ENCODE results near the gene PTPRM.

The PTPRM gene

GRCh38 chr18:8254654-8255053 is 687.5 kb downstream of the PTPRM start:
- TF ChIP-seq EZH2phosphoT487 (conservative IDR thresholded peaks at IDR 0.05; ENCODE audit: low read length) (no peak), CTCF (IDR thresholded peaks at IDR 0.05; ENCODE audit: insufficient read depth, low read length, poor library complexity, severe bottlenecking) (no peak)
- no peak overlapping the region for H3K9ac ChIP-seq (ENCODE audit: low read length)
- no peaks in the 10 kb centered on the region for H4K20me1 ChIP-seq (ENCODE audit: low read depth, low read length)

GRCh38 chr18:8257851-8258434 is 690.8 kb downstream of the PTPRM start:
- H3K9ac ChIP-seq (ENCODE audit: low read length): no peak overlapping the region
- no peaks in the 10 kb centered on the region for H3K36me3 ChIP-seq (ENCODE audit: low read length)
- H3K9me2 ChIP-seq (replicated peaks; ENCODE audit: insufficient read depth, low read length): no peaks in the 10 kb centered on the region
- no peaks in the 10 kb centered on the region for H3K9me3 ChIP-seq (ENCODE audit: insufficient read depth, low read length)
- no peak overlapping the region for H3K27ac ChIP-seq (ENCODE audit: low read depth, low read length)
- H4K20me1 ChIP-seq (ENCODE audit: low read depth, low read length): no peaks in the 10 kb centered on the region
- no peaks in the 10 kb centered on the region for H3K79me2 ChIP-seq (ENCODE audit: insufficient read depth, low read length)
- no peak overlapping the region for H2AFZ ChIP-seq (ENCODE audit: low read depth, low read length, severe bottlenecking)
- no peaks in the 10 kb centered on the region for H3F3A ChIP-seq (ENCODE audit: insufficient read depth)
- TF ChIP-seq EZH2phosphoT487 (conservative IDR thresholded peaks at IDR 0.05; ENCODE audit: low read length): no peak
- TF ChIP-seq CTCF (IDR thresholded peaks at IDR 0.05; ENCODE audit: insufficient read depth, low read length, poor library complexity, severe bottlenecking): no peak
- no peak overlapping the region for H3K4me2 ChIP-seq (ENCODE audit: low read depth, low read length, poor library complexity, severe bottlenecking)
- H3K27me3 ChIP-seq (ENCODE audit: low read length): no peaks in the 10 kb centered on the region
- no peak overlapping the region for H3K4me3 ChIP-seq (ENCODE audit: insufficient read depth, low read length, poor library complexity, severe bottlenecking)

More at GRCh38 chr18:8254654-8255053, 687.5 kb downstream of the PTPRM start:
- no peak overlapping the region for H3K4me2 ChIP-seq (ENCODE audit: low read depth, low read length, poor library complexity, severe bottlenecking)
- no peaks in the 10 kb centered on the region for H3K79me2 ChIP-seq (ENCODE audit: insufficient read depth, low read length)
- no peaks in the 10 kb centered on the region for H3K27me3 ChIP-seq (ENCODE audit: low read length)
- no peak overlapping the region for H3K4me3 ChIP-seq (ENCODE audit: insufficient read depth, low read length, poor library complexity, severe bottlenecking)
- no peaks in the 10 kb centered on the region for H3F3A ChIP-seq (ENCODE audit: insufficient read depth)
- H3K9me2 ChIP-seq (replicated peaks; ENCODE audit: insufficient read depth, low read length): no peaks in the 10 kb centered on the region
- H3K36me3 ChIP-seq (ENCODE audit: low read length): no peaks in the 10 kb centered on the region
- no peaks in the 10 kb centered on the region for H3K9me3 ChIP-seq (ENCODE audit: insufficient read depth, low read length)
- no peak overlapping the region for H2AFZ ChIP-seq (ENCODE audit: low read depth, low read length, severe bottlenecking)
- no peak overlapping the region for H3K27ac ChIP-seq (ENCODE audit: low read depth, low read length)

- Histone ChIP-seq H3F3A (ENCODE audit: insufficient read depth) (no peaks in the 10 kb centered on the region), H3K27ac (ENCODE audit: low read depth, low read length) (no peak overlapping the region), H3K9me2 (replicated peaks; ENCODE audit: insufficient read depth, low read length) (no peaks in the 10 kb centered on the region), H3K4me2 (ENCODE audit: low read depth, low read length, poor library complexity, severe bottlenecking) (no peak overlapping the region), H3K4me3 (ENCODE audit: insufficient read depth, low read length, poor library complexity, severe bottlenecking) (no peak overlapping the region), H2AFZ (ENCODE audit: low read depth, low read length, severe bottlenecking) (no peak overlapping the region), H4K20me1 (ENCODE audit: low read depth, low read length) (no peaks in the 10 kb centered on the region), H3K79me2 (ENCODE audit: insufficient read depth, low read length) (no peaks in the 10 kb centered on the region), H3K36me3 (ENCODE audit: low read length) (no peaks in the 10 kb centered on the region), H3K9ac (ENCODE audit: low read length) (no peak overlapping the region), H3K27me3 (ENCODE audit: low read length) (no peaks in the 10 kb centered on the region), H3K9me3 (ENCODE audit: insufficient read depth, low read length) (no peaks in the 10 kb centered on the region)
- TF ChIP-seq EZH2phosphoT487 (conservative IDR thresholded peaks at IDR 0.05; ENCODE audit: low read length): no peak
- no peak for TF ChIP-seq CTCF (IDR thresholded peaks at IDR 0.05; ENCODE audit: insufficient read depth, low read length, poor library complexity, severe bottlenecking)
These were observed 693.2 kb downstream of the PTPRM start for GRCh38 chr18:8260319-8260718.

Data from SU-DHL-6 (cell line).